HG03342 (cell line): ENCODE results near the gene TEX29.

Experiments
- ATAC-seq: cut with Tn5 transposase; IDR thresholded peaks from one replicate; pipeline ENCODE4 v1.9.1; 2021; ENCODE audit warnings: mild to moderate bottlenecking, moderate library complexity; ENCODE audit not compliant: unreplicated experiment

Gene TEX29

GRCh38 chr13:111390522-111391270, 70.3 kb downstream of the TEX29 start:
- no peak for ATAC-seq

- ATAC-seq = no peak
These were observed 72.0 kb downstream of the TEX29 start for GRCh38 chr13:111392486-111392885.

- ATAC-seq = no peak
These were observed 72.9 kb downstream of the TEX29 start for GRCh38 chr13:111393221-111393790.
